HK-2 (cell line): ENCODE data around the gene LRMDA.
A peak's percentile ranks its signal among the peaks of the same experiment; 100 is the strongest.

ENCODE experiments used
- DNase-seq: peaks from one replicate; pipeline ENCODE4 v3.0.0-alpha.2; 2018; ENCODE audit not compliant: unreplicated experiment

The LRMDA gene

GRCh38 chr10:75401569-75402485 is 29.6 kb upstream of the LRMDA start, which contains the start of gene ZNF503:
Gene ZNF503 (minus strand): TSS chr10:75401764. CDS start chr10:75401419, 345 bp downstream.
- DNase-seq = peak; percentile 98

GRCh38 chr10:75402486-75403143 is 28.8 kb upstream of the LRMDA start:
- peak; percentile 79 for DNase-seq

- peak; percentile 63 for DNase-seq
Measured at GRCh38 chr10:75403144-75403938, 28.1 kb upstream of the LRMDA start.

- DNase-seq = peak; percentile 65
Measured at GRCh38 chr10:75403939-75404814, 27.2 kb upstream of the LRMDA start.

- DNase-seq = peak; percentile 55
Measured at GRCh38 chr10:75404815-75405597, 26.4 kb upstream of the LRMDA start.

- DNase-seq = no peak
Measured at GRCh38 chr10:75405598-75406461, 25.6 kb upstream of the LRMDA start.

GRCh38 chr10:75406462-75407223 is 24.8 kb upstream of the LRMDA start:
- DNase-seq = no peak

- no peak for DNase-seq
Measured at GRCh38 chr10:75407224-75407712, 24.2 kb upstream of the LRMDA start.

- no peak for DNase-seq
Measured at GRCh38 chr10:75407713-75408508, 23.5 kb upstream of the LRMDA start.

- no peak for DNase-seq
Measured at GRCh38 chr10:75408509-75408875, 22.9 kb upstream of the LRMDA start.

GRCh38 chr10:75408911-75409885 is 22.2 kb upstream of the LRMDA start:
- peak; percentile 72 for DNase-seq

GRCh38 chr10:75410132-75411005 is 21.1 kb upstream of the LRMDA start:
- no peak for DNase-seq

GRCh38 chr10:75414527-75414926 is 16.9 kb upstream of the LRMDA start:
- DNase-seq = no peak

GRCh38 chr10:75417522-75417927 is 13.9 kb upstream of the LRMDA start:
- no peak for DNase-seq

- DNase-seq = no peak
Measured at GRCh38 chr10:75418293-75418692, 13.1 kb upstream of the LRMDA start.
